ENCODE data around the gene C1QTNF2. TPM values are rescaled to one million over a fixed set of nuclear protein-coding genes. Genes with fewer than 3 reads are reported as not detected.
A peak's percentile ranks its signal among the peaks of the same experiment; 100 is the strongest.

C1QTNF2 gene
- total and polyA plus RNA-seq, 10 of the 15 experiments (the other 5 are each of a cell fraction or from before 2014, with no cell fraction given) = not detected

GRCh38 chr5:160333721-160334120, 36.7 kb downstream of the C1QTNF2 start:
- RAD21 ChIA-PET (ENCODE audit: unreplicated experiment) = no interaction called here
- Histone ChIP-seq H3K4me2 (ENCODE audit: control insufficient read depth, insufficient read depth) (no peak overlapping the region), H3K9ac (ENCODE audit: control insufficient read depth, insufficient read depth, low read length) (no peak overlapping the region), H2AFZ (ENCODE audit: control insufficient read depth, low read depth, low read length) (no peak overlapping the region), H3K79me2 (ENCODE audit: control insufficient read depth, insufficient read depth, low read length) (no peaks in the 10 kb centered on the region), H3K36me3 (ENCODE audit: control insufficient read depth in 2 of 2, insufficient read depth in 2 of 2, low read length in 1 of 2) (no peaks in the 10 kb centered on the region), H3K27me3 (replicated peaks in 1 of 2; ENCODE audit: control insufficient read depth in 2 of 2, insufficient read depth in 2 of 2, low read length in 1 of 2) (no peaks in the 10 kb centered on the region; a peak in 1 of 4 replicates), H3K4me3 (no peak overlapping the region), H3K27ac (ENCODE audit: control insufficient read depth, insufficient read depth) (no peak overlapping the region), H3K9me3 (replicated peaks; ENCODE audit: control insufficient read depth, insufficient read depth, low read length) (no peaks in the 10 kb centered on the region), H3K4me1 (ENCODE audit: control insufficient read depth, insufficient read depth, low read length) (no peaks in the 10 kb centered on the region), H4K20me1 (ENCODE audit: control insufficient read depth, insufficient read depth) (no peaks in the 10 kb centered on the region)
- TF ChIP-seq, protein P1, sequence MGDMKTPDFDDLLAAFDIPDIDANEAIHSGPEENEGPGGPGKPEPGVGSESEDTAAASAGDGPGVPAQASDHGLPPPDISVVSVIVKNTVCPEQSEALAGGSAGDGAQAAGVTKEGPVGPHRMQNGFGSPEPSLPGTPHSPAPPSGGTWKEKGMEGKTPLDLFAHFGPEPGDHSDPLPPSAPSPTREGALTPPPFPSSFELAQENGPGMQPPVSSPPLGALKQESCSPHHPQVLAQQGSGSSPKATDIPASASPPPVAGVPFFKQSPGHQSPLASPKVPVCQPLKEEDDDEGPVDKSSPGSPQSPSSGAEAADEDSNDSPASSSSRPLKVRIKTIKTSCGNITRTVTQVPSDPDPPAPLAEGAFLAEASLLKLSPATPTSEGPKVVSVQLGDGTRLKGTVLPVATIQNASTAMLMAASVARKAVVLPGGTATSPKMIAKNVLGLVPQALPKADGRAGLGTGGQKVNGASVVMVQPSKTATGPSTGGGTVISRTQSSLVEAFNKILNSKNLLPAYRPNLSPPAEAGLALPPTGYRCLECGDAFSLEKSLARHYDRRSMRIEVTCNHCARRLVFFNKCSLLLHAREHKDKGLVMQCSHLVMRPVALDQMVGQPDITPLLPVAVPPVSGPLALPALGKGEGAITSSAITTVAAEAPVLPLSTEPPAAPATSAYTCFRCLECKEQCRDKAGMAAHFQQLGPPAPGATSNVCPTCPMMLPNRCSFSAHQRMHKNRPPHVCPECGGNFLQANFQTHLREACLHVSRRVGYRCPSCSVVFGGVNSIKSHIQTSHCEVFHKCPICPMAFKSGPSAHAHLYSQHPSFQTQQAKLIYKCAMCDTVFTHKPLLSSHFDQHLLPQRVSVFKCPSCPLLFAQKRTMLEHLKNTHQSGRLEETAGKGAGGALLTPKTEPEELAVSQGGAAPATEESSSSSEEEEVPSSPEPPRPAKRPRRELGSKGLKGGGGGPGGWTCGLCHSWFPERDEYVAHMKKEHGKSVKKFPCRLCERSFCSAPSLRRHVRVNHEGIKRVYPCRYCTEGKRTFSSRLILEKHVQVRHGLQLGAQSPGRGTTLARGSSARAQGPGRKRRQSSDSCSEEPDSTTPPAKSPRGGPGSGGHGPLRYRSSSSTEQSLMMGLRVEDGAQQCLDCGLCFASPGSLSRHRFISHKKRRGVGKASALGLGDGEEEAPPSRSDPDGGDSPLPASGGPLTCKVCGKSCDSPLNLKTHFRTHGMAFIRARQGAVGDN (IDR thresholded peaks at IDR 0.05) = no peak
- TF ChIP-seq, protein P2, sequence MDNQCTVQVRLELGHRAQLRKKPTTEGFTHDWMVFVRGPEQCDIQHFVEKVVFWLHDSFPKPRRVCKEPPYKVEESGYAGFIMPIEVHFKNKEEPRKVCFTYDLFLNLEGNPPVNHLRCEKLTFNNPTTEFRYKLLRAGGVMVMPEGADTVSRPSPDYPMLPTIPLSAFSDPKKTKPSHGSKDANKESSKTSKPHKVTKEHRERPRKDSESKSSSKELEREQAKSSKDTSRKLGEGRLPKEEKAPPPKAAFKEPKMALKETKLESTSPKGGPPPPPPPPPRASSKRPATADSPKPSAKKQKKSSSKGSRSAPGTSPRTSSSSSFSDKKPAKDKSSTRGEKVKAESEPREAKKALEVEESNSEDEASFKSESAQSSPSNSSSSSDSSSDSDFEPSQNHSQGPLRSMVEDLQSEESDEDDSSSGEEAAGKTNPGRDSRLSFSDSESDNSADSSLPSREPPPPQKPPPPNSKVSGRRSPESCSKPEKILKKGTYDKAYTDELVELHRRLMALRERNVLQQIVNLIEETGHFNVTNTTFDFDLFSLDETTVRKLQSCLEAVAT (IDR thresholded peaks at IDR 0.05) = no peak
- no peak for TF ChIP-seq STAT3 (IDR thresholded peaks at IDR 0.05; ENCODE audit: low read depth, low read length)
- TF ChIP-seq SMAD1 (IDR thresholded peaks at IDR 0.05; ENCODE audit: low read depth, partially characterized antibody) = no peak
- no peak for TF ChIP-seq EZH2 (IDR thresholded peaks at IDR 0.05; ENCODE audit: borderline replicate concordance, control insufficient read depth, low read depth, low read length)
- no peak for TF ChIP-seq SP1 (IDR thresholded peaks at IDR 0.05; ENCODE audit: low read depth, low read length)
- TF ChIP-seq SPI1 (IDR thresholded peaks at IDR 0.05; ENCODE audit: borderline replicate concordance, insufficient read depth, low read depth, low read length) = peak; percentile 40; the same call in 1 of the 2 replicates
- 12% methylated on average over 3 of the region's 3 CpGs for WGBS (ENCODE audit: insufficient coverage, insufficient replicate concordance, low lambda C conversion rate, missing lambda C conversion rate)
- in situ Hi-C loops (cut with MboI) = no loop called here
- no TSS peak for BruUV-seq (replicated peaks)
- CTCF ChIA-PET = interaction anchor here (1.3 kb wide), 1 partner anchor 12 kb away, joined by 3 read pairs; no protein-coding TSS in a partner anchor
- DNase-seq (ENCODE audit: low read depth, low spot score) (no peak), FAIRE-seq (no peak), ATAC-seq (no peak)
- intact Hi-C loops (cut with micrococcal nuclease; ENCODE audit: unreplicated experiment) = no loop called here
- POLR2A ChIA-PET = no interaction called here
- SMC1A ChIA-PET (ENCODE audit: uncharacterized antibody, unreplicated experiment) = no interaction called here

All from GM12878 (cell line).